SJCRH30 (cell line): ENCODE data around the gene LYAR. TPM values are rescaled to one million over a fixed set of nuclear protein-coding genes. Genes with fewer than 3 reads are reported as not detected.

Source experiments
- DNase-seq, 2 experiments: peaks; one replicate each; pipeline ENCODE4 v3.0.0-alpha.2; 2015 to 2020
- H3K27ac ChIP-seq: fragments of 250-450 bp; sonication (Bioruptor Pico); 2 replicates; pipeline ENCODE4 v1.5.1; 2020; ENCODE audit warnings: mild to moderate bottlenecking, moderate library complexity
- H3K27me3 ChIP-seq: fragments of 250-450 bp; sonication (Bioruptor Pico); 2 replicates; pipeline ENCODE4 v1.5.1; 2020; ENCODE audit warnings: mild to moderate bottlenecking, moderate library complexity
- H3K36me3 ChIP-seq: fragments of 250-450 bp; sonication (Bioruptor Pico); 2 replicates; pipeline ENCODE4 v1.5.1; 2020; ENCODE audit warnings: mild to moderate bottlenecking, moderate library complexity
- H3K4me1 ChIP-seq: fragments of 250-450 bp; sonication (Bioruptor Pico); 2 replicates; pipeline ENCODE4 v1.5.1; 2020; ENCODE audit warnings: mild to moderate bottlenecking, moderate library complexity
- H3K4me3 ChIP-seq: fragments of 250-450 bp; sonication (Bioruptor Pico); 2 replicates; pipeline ENCODE4 v1.5.1; 2020; ENCODE audit warnings: mild to moderate bottlenecking, moderate library complexity
- H3K9me3 ChIP-seq: fragments of 250-450 bp; sonication (Bioruptor Pico); replicated peaks from 2 replicates; pipeline ENCODE4 v1.5.1; 2020; ENCODE audit warnings: mild to moderate bottlenecking, moderate library complexity
- total RNA-seq: library from RNA; depleted of rRNA; stranded (reverse); fragments of >200 nt; shearing (Covaris generic); gene quantifications from 2 replicates; pipeline ENCODE4 v1.2.3, GENCODE V29; 2014

The LYAR gene
- total RNA-seq, 1 experiment from 2014 or later: 60.2 TPM

DNA sequence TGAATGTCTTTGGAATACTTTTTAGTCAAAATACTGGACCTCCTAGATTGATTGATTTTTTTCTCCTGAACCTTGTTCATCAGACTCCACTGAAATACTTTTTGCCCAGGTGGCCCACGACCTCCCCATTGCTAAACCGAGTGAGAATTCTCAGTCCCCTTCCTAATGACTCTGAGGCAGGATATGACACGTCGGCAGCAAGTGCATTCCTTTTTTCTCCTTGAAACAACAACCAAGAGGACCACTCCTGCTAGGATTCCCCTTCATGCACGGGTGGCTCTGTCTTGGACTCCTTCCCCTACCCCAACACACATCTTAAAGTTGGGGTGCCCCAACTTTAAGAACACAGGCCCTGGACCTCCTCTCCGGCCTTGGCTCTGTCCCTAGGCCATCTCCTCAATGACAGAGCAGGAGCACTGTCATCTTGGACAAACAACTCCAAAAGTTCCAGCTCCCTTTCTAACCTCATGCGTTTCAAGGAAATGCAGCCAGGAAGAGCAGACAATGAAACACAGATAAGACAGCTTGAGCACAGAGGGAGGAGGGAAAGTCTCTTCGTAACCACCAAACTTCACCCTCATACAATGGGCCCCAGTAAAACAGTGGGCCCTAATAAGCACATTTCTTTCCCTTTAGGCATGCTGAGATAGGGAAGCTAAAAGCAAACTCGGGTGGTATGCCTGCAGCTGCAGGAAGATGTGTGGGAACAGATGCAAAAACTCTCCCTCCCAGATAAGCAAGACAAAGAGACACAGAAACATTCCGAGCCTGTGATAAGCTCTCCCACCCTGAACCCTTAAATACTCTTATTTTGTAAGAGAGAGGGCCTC lies 34.0 kb upstream of the LYAR start:
- Histone ChIP-seq H3K4me3 (no peak overlapping the region), H3K27ac (no peak overlapping the region), H3K4me1 (no peaks in the 10 kb centered on the region; the same call in 1 of the 2 replicates), H3K27me3 (no peaks in the 10 kb centered on the region), H3K36me3 (no peaks in the 10 kb centered on the region), H3K9me3 (no peaks in the 10 kb centered on the region)
- peak in 1 of 2 experiments; percentile 36 for DNase-seq

DNA sequence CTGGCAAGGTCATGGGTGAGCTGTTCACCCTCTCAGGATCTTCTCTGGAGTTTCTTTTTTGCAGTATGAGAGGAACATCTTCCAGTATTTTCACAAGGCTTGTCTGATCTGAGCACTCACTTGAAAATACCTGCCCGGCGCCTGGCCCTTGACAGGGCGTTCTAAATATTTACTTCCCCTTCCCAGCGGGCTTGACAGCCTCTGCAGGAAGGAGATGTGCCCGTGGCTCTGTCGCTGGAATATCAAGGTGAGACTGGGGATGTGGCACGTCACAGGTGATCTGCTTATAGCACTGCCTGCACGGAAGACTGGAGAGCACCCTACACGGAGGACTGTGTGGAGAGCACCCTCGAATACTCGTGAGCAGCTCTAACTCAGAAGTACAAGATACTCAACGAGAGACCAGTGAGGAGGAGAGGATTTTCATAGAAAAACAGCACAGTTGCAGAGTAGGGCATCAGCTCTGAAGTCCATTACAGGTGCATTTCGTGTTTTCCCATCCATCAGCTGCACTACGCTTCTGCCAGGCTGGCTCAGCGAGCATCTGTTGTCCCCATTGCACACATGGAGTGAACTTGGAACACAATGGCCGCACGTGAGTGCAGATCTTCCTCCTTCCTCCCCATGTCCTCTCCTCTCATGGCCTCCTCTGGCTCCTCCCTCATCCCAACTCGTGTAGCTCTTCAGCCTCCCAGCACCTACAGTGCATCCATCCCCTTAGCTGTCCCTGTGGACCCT lies 32.2 kb upstream of the LYAR start:
- Histone ChIP-seq H3K9me3 (no peaks in the 10 kb centered on the region), H3K27ac (no peak overlapping the region), H3K27me3 (no peaks in the 10 kb centered on the region), H3K36me3 (no peaks in the 10 kb centered on the region), H3K4me1 (no peaks in the 10 kb centered on the region; the same call in 1 of the 2 replicates), H3K4me3 (no peak overlapping the region)
- no peak for DNase-seq

DNA sequence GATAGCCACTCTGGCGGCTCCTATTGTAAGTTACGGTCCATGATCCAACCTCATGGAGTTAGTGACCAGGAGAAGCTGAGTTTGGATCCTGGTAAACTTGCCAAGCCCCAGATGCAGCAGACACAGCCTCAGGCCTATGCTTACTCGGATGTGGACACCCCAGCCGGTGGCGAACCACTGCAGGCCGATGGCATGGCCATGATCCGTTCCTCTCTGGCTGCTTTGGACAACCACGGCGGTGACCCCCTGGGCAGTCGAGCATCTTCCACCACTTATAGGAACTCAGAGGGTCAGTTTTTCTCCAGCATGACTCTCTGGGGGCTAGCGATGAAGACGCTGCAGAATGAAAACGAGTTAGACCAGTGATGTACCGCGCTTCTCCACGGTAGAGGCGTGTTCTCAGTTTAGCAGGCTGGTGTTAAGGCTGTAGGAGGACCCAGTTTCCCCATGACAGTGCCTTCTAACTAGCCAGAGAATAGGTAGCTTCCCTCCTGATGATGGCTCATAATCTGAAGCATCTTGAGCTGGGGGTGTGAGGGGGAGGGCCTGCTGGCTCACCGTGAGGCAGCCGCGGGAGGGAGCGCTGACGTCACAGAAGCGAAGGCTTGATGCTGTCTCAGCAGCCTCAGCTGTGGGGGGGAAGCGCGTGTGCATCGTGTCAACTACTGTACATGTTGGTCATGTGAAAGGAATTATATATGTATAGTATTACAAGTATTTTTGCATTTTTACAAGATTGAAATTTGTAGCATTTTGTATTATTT lies 31.2 kb upstream of the LYAR start:
- no peaks in the 10 kb centered on the region for H3K27me3 ChIP-seq
- no peaks in the 10 kb centered on the region for H3K36me3 ChIP-seq
- H3K9me3 ChIP-seq: no peaks in the 10 kb centered on the region
- H3K4me1 ChIP-seq: no peaks in the 10 kb centered on the region; the same call in 1 of the 2 replicates
- no peak overlapping the region for H3K27ac ChIP-seq
- no peak for DNase-seq
- H3K4me3 ChIP-seq: no peak overlapping the region

DNA sequence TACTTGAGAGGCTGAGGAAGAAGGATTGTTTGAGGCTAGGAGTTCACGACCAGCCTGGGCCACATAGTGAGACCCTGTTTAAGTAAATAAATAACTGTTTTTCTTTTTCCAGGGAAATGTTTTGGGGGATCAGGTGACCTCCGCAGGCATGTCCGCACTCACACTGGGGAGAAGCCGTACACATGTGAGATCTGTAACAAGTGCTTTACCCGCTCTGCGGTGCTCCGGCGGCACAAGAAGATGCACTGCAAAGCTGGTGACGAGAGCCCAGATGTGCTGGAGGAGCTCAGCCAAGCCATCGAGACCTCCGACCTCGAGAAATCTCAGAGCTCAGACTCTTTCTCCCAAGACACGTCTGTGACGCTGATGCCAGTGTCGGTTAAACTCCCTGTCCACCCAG lies 30.6 kb upstream of the LYAR start:
- Histone ChIP-seq H3K4me3 (no peak overlapping the region), H3K27ac (no peak overlapping the region), H3K36me3 (no peaks in the 10 kb centered on the region), H3K4me1 (no peaks in the 10 kb centered on the region; the same call in 1 of the 2 replicates), H3K9me3 (no peaks in the 10 kb centered on the region), H3K27me3 (no peaks in the 10 kb centered on the region)
- DNase-seq: no peak

DNA sequence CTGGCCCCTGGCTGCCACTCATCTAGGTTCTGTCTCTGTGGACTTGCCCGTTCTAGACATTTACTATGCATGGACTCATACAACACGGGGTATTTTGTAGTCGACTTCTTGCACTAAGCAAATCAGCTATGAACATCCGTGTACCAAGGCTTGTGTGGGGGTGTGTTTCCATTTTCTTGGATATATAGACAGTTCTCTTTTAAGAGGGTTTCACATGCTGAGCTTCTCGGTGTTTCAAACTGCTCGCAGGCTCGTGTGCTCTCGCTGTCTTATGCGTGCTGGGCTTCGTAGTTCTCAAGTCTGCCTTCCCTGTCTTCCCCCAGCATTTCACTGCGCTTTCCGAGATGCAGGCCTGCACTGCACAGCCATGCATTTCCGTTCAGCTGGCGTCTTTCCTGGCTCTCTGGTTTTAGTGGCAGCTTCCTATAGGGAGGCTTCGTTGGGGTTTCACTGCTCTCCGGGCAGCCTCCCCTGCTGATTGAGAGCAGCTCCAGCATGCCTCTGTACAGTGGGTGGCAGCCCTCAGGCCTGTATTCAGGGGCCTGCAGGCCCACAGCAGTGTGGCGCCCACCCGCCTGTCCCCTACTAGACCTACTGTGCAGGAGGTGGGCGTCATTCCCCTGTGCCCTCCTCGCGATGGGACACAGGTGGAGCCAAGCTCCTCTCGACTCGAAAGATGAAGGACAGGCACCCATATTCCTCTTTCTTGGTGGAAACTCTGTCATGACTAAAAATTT lies 27.7 kb upstream of the LYAR start:
- no peaks in the 10 kb centered on the region for H3K9me3 ChIP-seq
- peaks cover 2% of the 10 kb centered on the region; the same call in 1 of the 2 replicates for H3K36me3 ChIP-seq

DNA sequence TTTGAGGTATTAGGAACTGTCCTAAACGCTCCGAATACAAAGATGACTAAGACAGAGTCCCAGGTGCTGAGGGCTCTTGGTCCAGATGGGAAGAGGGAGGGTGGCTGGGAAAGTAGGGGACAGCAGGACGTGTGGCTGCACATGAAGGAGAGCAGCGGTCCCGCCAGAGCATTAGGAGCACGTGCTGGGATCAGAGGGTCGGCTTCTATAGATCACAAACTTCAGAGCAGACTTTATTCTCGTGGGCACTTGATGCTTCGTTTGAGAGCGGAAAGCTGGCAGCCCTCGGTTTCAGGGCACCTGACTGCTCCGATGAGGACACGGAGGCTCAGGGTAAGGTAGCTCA lies 26.2 kb upstream of the LYAR start:
- H3K27me3 ChIP-seq: no peaks in the 10 kb centered on the region

More for the DNA sequence above, 27.7 kb upstream of the LYAR start:
- Histone ChIP-seq H3K4me3 (no peak overlapping the region), H3K27ac (no peak overlapping the region), H3K27me3 (no peaks in the 10 kb centered on the region), H3K4me1 (no peaks in the 10 kb centered on the region)
- DNase-seq: no peak

DNA sequence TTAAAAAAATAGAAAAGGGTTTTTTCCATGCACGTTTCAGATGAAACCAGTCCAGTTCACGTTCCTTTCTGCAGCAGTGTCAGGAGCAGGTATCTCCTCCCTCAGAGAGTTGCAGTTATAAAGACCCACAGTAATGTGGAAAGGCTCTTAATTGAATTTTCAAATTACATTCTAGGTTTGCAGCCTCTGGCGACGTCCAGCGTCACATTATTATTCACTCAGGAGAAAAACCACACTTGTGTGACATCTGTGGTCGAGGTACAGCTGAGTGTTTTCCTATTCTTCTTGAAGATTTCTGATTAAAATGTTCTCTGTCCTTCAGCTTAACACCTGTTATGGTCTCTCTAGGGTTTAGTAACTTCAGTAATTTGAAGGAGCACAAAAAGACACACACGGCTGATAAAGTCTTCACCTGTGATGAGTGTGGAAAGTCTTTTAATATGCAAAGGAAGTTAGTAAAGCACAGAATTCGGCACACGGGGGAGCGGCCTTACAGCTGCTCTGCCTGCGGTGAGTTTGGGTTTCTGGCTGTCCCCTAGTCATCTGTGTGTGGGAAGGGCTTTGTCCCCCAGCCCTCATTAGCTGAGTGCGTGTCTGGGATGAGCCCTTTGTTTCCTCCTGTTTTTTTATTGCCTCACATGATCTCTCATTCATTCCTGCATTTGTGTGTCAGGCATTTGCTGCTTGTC lies 25.7 kb upstream of the LYAR start:
- peaks cover 2% of the 10 kb centered on the region; the same call in 1 of the 2 replicates for H3K36me3 ChIP-seq
- no peaks in the 10 kb centered on the region for H3K27me3 ChIP-seq
- no peaks in the 10 kb centered on the region for H3K4me1 ChIP-seq
- no peaks in the 10 kb centered on the region for H3K9me3 ChIP-seq
- H3K4me3 ChIP-seq: no peak overlapping the region
- H3K27ac ChIP-seq: no peak overlapping the region
- DNase-seq: no peak

More for the DNA sequence above, 26.2 kb upstream of the LYAR start:
- Histone ChIP-seq H3K27ac (no peak overlapping the region), H3K9me3 (no peaks in the 10 kb centered on the region), H3K4me1 (no peaks in the 10 kb centered on the region), H3K36me3 (peaks cover 2% of the 10 kb centered on the region; the same call in 1 of the 2 replicates), H3K4me3 (no peak overlapping the region)
- no peak for DNase-seq

DNA sequence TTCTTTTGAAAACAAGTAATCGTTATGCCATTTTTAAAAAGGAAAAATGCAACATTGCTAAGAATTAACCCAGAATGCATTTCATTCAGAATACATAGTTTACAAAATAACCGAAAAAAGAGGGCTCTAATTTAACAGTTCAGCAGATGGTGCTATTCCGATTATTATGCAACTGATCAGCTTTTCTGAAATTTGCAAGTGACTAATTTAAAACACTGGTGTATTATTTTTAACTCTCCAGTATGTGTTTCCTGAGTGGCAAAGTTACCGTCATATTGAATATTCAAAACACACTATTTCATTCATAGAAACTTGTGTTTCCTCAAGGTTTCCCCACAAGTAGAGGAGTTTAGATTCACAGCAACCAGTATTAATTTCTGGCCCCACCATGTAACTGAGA lies 21.2 kb upstream of the LYAR start:
- Histone ChIP-seq H3K27ac (no peak overlapping the region), H3K4me3 (no peak overlapping the region), H3K36me3 (peaks cover 5% of the 10 kb centered on the region), H3K9me3 (no peaks in the 10 kb centered on the region), H3K4me1 (no peaks in the 10 kb centered on the region), H3K27me3 (no peaks in the 10 kb centered on the region)
- no peak for DNase-seq

DNA sequence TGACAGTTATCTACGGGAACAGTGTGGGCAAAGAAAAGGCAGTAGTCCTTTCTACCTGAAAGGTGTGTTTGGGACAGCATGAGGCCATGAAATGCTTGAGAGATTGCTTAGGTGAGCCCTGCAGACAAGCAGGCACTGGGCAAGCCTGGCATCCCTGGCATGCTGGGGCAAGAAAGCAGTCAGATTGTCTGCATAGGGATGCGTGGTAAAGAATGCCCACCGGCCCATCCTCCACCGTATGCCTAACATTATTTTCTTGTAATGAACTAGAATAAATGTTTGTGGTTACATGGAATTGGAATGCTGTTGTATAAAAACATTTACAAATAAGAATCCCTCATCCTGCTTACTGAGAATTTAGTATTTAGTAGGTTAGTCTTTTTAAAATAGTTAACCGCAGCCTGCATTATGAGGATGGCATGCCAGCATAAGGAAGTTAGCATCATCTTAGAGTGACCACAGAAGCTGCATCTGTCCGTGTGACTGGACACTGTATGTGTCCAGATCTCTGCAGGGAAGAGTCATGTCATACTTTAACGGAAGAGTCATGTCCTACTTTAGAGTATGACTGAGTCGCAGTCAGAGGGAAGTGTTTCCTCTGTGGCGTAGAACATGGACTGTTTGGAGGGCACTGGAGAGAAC lies 19.0 kb upstream of the LYAR start:
- Histone ChIP-seq H3K4me3 (no peak overlapping the region), H3K27ac (no peak overlapping the region), H3K36me3 (peaks cover 5% of the 10 kb centered on the region), H3K27me3 (no peaks in the 10 kb centered on the region), H3K9me3 (no peaks in the 10 kb centered on the region), H3K4me1 (no peaks in the 10 kb centered on the region)
- DNase-seq: no peak

DNA sequence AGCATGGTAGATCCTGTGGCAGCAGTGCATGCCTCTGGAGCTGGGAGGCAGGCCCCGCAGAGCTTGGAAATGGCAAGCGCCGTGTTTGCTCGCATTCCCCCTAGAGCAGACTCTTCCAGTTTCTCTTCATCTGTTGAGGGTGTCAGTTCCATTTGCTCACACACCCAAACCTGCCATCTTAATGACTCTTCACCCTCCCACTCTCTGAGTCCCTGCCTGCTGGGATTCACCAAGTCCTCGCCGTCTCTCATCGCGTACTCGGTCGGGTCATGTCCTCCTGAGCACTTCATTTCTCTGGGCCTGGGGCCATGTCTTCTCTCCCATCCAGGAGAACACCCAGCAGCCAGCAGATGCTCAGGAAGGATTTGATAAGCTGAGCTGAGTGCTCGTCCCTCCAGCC lies 17.0 kb upstream of the LYAR start:
- Histone ChIP-seq H3K27ac (no peak overlapping the region), H3K36me3 (peaks cover 12% of the 10 kb centered on the region), H3K4me1 (no peaks in the 10 kb centered on the region), H3K4me3 (no peak overlapping the region), H3K9me3 (no peaks in the 10 kb centered on the region), H3K27me3 (no peaks in the 10 kb centered on the region)
- no peak for DNase-seq

DNA sequence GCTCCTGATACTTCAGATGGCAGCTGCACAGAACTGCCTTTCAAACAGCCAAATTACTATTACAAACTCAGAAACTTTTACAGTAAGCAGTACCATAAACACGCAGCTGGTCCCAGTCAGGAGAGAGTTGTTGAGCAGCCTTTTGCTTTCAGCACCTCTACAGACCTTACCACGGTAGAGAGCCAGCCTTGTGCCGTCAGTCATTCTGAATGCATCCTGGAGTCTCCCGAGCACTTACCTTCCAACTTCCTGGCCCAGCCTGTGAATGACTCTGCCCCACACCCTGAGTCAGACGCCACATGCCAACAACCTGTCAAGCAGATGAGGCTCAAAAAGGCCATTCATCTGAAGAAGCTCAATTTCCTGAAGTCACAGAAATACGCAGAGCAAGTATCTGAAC lies 12.5 kb upstream of the LYAR start:
- peaks cover 19% of the 10 kb centered on the region for H3K36me3 ChIP-seq
- no peak for DNase-seq

DNA sequence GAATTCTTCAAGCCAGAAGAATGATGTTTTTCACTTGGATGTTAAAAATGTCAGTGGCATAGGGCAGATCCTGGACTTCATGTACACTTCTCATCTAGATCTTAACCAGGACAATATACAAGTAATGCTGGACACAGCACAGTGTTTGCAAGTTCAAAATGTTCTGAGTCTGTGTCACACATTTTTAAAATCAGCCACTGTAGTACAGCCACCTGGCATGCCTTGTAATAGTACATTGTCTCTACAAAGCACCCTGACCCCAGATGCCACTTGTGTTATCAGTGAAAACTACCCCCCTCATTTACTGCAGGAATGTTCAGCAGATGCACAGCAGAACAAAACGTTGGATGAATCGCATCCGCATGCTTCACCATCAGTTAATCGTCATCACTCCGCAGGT lies 12.0 kb upstream of the LYAR start:
- no peaks in the 10 kb centered on the region for H3K27me3 ChIP-seq
- H3K27ac ChIP-seq: no peak overlapping the region
- no peak overlapping the region for H3K4me3 ChIP-seq
- no peak for DNase-seq
- H3K9me3 ChIP-seq: no peaks in the 10 kb centered on the region
- no peaks in the 10 kb centered on the region for H3K4me1 ChIP-seq
- peaks cover 19% of the 10 kb centered on the region for H3K36me3 ChIP-seq

More for the DNA sequence above, 12.5 kb upstream of the LYAR start:
- H3K27me3 ChIP-seq: no peaks in the 10 kb centered on the region
- no peak overlapping the region for H3K27ac ChIP-seq
- H3K4me3 ChIP-seq: no peak overlapping the region
- no peaks in the 10 kb centered on the region for H3K4me1 ChIP-seq
- H3K9me3 ChIP-seq: no peaks in the 10 kb centered on the region

DNA sequence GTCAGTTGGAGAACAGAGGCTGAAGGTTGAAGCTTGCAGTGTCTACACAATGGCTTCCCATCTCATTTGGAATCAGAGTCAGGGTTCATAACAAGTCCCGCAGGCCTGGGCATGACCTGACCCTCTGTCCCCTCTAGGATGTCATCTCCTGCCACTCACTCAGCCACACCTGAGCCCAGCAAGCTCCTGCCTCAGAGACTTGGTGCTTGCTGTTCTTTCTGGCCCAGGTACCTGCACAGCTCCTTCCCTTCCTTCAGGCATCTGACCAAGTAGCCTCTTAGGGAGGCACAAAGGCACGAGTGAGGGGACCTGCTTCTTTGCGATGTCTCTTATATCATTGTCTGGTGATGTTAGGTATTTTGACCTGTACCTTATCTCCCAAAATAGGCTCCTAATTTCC lies 9.1 kb upstream of the LYAR start:
- Histone ChIP-seq H3K4me1 (no peaks in the 10 kb centered on the region), H3K27ac (no peak overlapping the region), H3K27me3 (no peaks in the 10 kb centered on the region), H3K36me3 (peaks cover 19% of the 10 kb centered on the region), H3K4me3 (no peak overlapping the region), H3K9me3 (no peaks in the 10 kb centered on the region)
- DNase-seq: no peak
